Keratinocyte (primary cell): ENCODE data around the gene H19. TPM values are rescaled to one million over a fixed set of nuclear protein-coding genes. Genes with fewer than 3 reads are reported as not detected.

Experiments used
- DNase-seq: peaks from one replicate; pipeline ENCODE4 v3.0.0-alpha.2; 2011; ENCODE audit warnings: low read depth, missing footprints, low spot score
- FAIRE-seq: peaks from 2 replicates; lab custom pipeline; 2011; peaks lifted over from hg19 to GRCh38; lab: Jason Lieb, UNC
- H2AFZ ChIP-seq: 2 replicates; pipeline ENCODE4 v1.6.0; 2012; ENCODE audit warnings: low read length, control low read depth, inconsistent platforms; ENCODE audit not compliant: control insufficient read depth
- H3K27ac ChIP-seq: 2 replicates; pipeline ENCODE4 v1.5.1; 2011; ENCODE audit warnings: low read length; ENCODE audit not compliant: control insufficient read depth, insufficient read depth
- H3K27me3 ChIP-seq: 3 replicates; pipeline ENCODE4 v1.6.0; 2011; ENCODE audit warnings: low read length; ENCODE audit not compliant: control insufficient read depth, insufficient read depth; ENCODE audit errors: extremely low read depth
- H3K36me3 ChIP-seq, 2 experiments: 2 replicates in 1 of 2; 3 replicates in 1 of 2; pipeline ENCODE4 v1.5.1; 2011; ENCODE audit warnings: low read length in 2 of 2, mild to moderate bottlenecking in 1 of 2; ENCODE audit not compliant: control insufficient read depth in 2 of 2, insufficient read depth in 2 of 2; ENCODE audit errors: extremely low read depth in 1 of 2
- H3K4me1 ChIP-seq: 3 replicates; pipeline ENCODE4 v1.5.1; 2011; ENCODE audit warnings: low read length; ENCODE audit not compliant: control insufficient read depth, insufficient read depth; ENCODE audit errors: extremely low read depth
- H3K4me2 ChIP-seq: 3 replicates; pipeline ENCODE4 v1.6.0; 2011; ENCODE audit warnings: low read depth, low read length; ENCODE audit not compliant: control insufficient read depth, insufficient read depth; ENCODE audit errors: extremely low read depth
- H3K4me3 ChIP-seq, 3 experiments: fragments of 200-600 bp in 1 of 3; sonication (generic) in 1 of 3; 2 replicates in 2 of 3; 3 replicates in 1 of 3; pipeline ENCODE4 v1.5.1; 2011 to 2016; ENCODE audit warnings: low read length in 3 of 3, mild to moderate bottlenecking in 3 of 3, control low read depth in 2 of 3, inconsistent platforms in 1 of 3, low read depth in 1 of 3, mixed read lengths in 1 of 3, mixed run types in 1 of 3, moderate library complexity in 1 of 3; ENCODE audit not compliant: control insufficient read depth in 2 of 3, insufficient read depth in 2 of 3; ENCODE audit errors: extremely low read depth in 1 of 3
- H3K79me2 ChIP-seq: 2 replicates; pipeline ENCODE4 v1.6.0; 2012; ENCODE audit warnings: low read length; ENCODE audit not compliant: control insufficient read depth, insufficient read depth
- H3K9ac ChIP-seq: 3 replicates; pipeline ENCODE4 v1.6.0; 2011; ENCODE audit warnings: low read length; ENCODE audit not compliant: control insufficient read depth, insufficient read depth; ENCODE audit errors: extremely low read depth
- H3K9me1 ChIP-seq: 3 replicates; pipeline ENCODE4 v1.6.0; 2011; ENCODE audit warnings: low read length; ENCODE audit not compliant: control insufficient read depth, insufficient read depth; ENCODE audit errors: extremely low read depth
- H3K9me3 ChIP-seq: 2 replicates; pipeline ENCODE4 v1.5.1; 2012; ENCODE audit warnings: low read depth, low read length; ENCODE audit not compliant: control insufficient read depth
- H4K20me1 ChIP-seq: 3 replicates; pipeline ENCODE4 v1.6.0; 2011; ENCODE audit warnings: low read length; ENCODE audit not compliant: control insufficient read depth, insufficient read depth; ENCODE audit errors: extremely low read depth
- CTCF ChIP-seq, 3 experiments: IDR thresholded peaks in 1 of 3; conservative IDR thresholded peaks in 1 of 3; optimal IDR thresholded peaks in 1 of 3; 2 replicates in 2 of 3; 3 replicates in 1 of 3; pipeline versions ENCODE3 to v1.5.1; 2011; ENCODE audit warnings: low read length in 3 of 3, mild to moderate bottlenecking in 3 of 3, moderate library complexity in 2 of 3, control low read depth in 1 of 3, inconsistent platforms in 1 of 3; ENCODE audit not compliant: insufficient read depth in 2 of 3; ENCODE audit errors: extremely low read depth in 1 of 3
- EZH2 ChIP-seq: IDR thresholded peaks from one replicate; pipeline ENCODE4 v1.6.1; 2012; ENCODE audit warnings: inconsistent platforms, mild to moderate bottlenecking, low read length, moderate library complexity
- dilution Hi-C: fragments of 300-500 bp; cut with MboI; formaldehyde crosslinking; loops from one replicate; pipeline ENCODE4 v1.7.0; 2020; ENCODE audit warnings: low sequenced_read_pairs; ENCODE audit not compliant: extremely low pct_ligation_motif_present
- polyA plus RNA-seq, 5 experiments: library from polyadenylated mRNA; depleted of rRNA in 3 of 5; stranded (reverse) in 3 of 5; stranded (forward) in 1 of 5; unstranded in 1 of 5; fragments of >200 nt; gene quantifications; 1 replicate in 1 of 5; 2 replicates in 3 of 5; 3 replicates in 1 of 5; pipeline versions ENCODE4 v1.2.1 to v1.2.3, GENCODE V29; 2011 to 2012; ENCODE audit warnings: missing spikeins in 2 of 5, low read depth in 1 of 5, low replicate concordance in 1 of 5

Gene H19
- polyA plus RNA-seq, 1 donor (not counting 4 experiments of a cell fraction or from before 2014, with no cell fraction given): 15.6 TPM

- no peaks in the 10 kb centered on the region for H3K4me1 ChIP-seq
- dilution Hi-C loops: no loop called here
- no peaks in the 10 kb centered on the region for H3K9me3 ChIP-seq
- H3K9me1 ChIP-seq: no peaks in the 10 kb centered on the region
- no peaks in the 10 kb centered on the region for H3K27me3 ChIP-seq
- FAIRE-seq (no peak), DNase-seq (no peak)
- TF ChIP-seq CTCF (optimal IDR thresholded peaks at IDR 0.05 in 1 of 3, IDR thresholded peaks at IDR 0.05 in 1 of 3, conservative IDR thresholded peaks at IDR 0.05 in 1 of 3; ENCODE audit: extremely low read depth in 1 of 3, insufficient read depth in 2 of 3, low read length in 3 of 3) (no peak), EZH2 (no peak)
- no peaks in the 10 kb centered on the region for H3K79me2 ChIP-seq
- no peak overlapping the region for H3K4me2 ChIP-seq
- no peak overlapping the region for H3K4me3 ChIP-seq
- H4K20me1 ChIP-seq: no peaks in the 10 kb centered on the region
- no peaks in the 10 kb centered on the region for H3K36me3 ChIP-seq
- H2AFZ ChIP-seq: no peak overlapping the region
- no peak overlapping the region for H3K27ac ChIP-seq
- no peak overlapping the region for H3K9ac ChIP-seq
Measured at GRCh38 chr11:1989953-1990352, 7.7 kb downstream of the H19 start.

GRCh38 chr11:1988667-1989317 lies 8.8 kb downstream of the H19 start:
- H3K79me2 ChIP-seq: no peaks in the 10 kb centered on the region

More at GRCh38 chr11:1988667-1989317, 8.8 kb downstream of the H19 start:
- TF ChIP-seq CTCF (optimal IDR thresholded peaks at IDR 0.05 in 1 of 3, IDR thresholded peaks at IDR 0.05 in 1 of 3, conservative IDR thresholded peaks at IDR 0.05 in 1 of 3; ENCODE audit: extremely low read depth in 1 of 3, insufficient read depth in 2 of 3, low read length in 3 of 3) (no peak), EZH2 (no peak)
- Histone ChIP-seq H3K27ac (no peak overlapping the region), H3K9ac (no peak overlapping the region), H4K20me1 (no peaks in the 10 kb centered on the region), H3K4me1 (no peaks in the 10 kb centered on the region), H3K9me1 (no peaks in the 10 kb centered on the region), H3K4me2 (no peak overlapping the region), H3K4me3 (no peak overlapping the region), H3K9me3 (no peaks in the 10 kb centered on the region), H3K36me3 (no peaks in the 10 kb centered on the region), H3K27me3 (no peaks in the 10 kb centered on the region), H2AFZ (no peak overlapping the region)
- no peak for FAIRE-seq
- dilution Hi-C loops: no loop called here
- DNase-seq: no peak
